Gastroesophageal sphincter (tissue), 4 donors: ENCODE measurements around the gene KLHL29. TPM values are rescaled to one million over a fixed set of nuclear protein-coding genes. Genes with fewer than 3 reads are reported as not detected.
A peak's percentile ranks its signal among the peaks of the same experiment; 100 is the strongest.

ENCODE experiments used
- ATAC-seq: fragments of 150-250 bp; one replicate; pipeline ENCODE4 v1.9.1; 2016; ENCODE audit warnings: mild to moderate bottlenecking, moderate library complexity
- H3K27ac ChIP-seq, 4 donors: fragments of 200-600 bp; sonication (generic) in 3 of 4; 1 replicate in 3 of 4; 2 replicates in 1 of 4; pipeline ENCODE4 v1.5.1; 2016 to 2019
- H3K27me3 ChIP-seq: fragments of 200-600 bp; sonication (generic); one replicate; pipeline ENCODE4 v1.5.1; 2019
- H3K36me3 ChIP-seq, 2 donors: fragments of 200-600 bp; sonication (generic); one replicate each; pipeline ENCODE4 v1.5.1; 2019; ENCODE audit warnings: control low read depth in 1 of 2
- H3K4me1 ChIP-seq, 3 donors: fragments of 200-600 bp; sonication (generic); 1 replicate in 2 of 3; 2 replicates in 1 of 3; pipeline ENCODE4 v1.5.1; 2016 to 2019; ENCODE audit warnings: control low read depth in 2 of 3
- H3K4me3 ChIP-seq, 2 donors: fragments of 200-600 bp; sonication (generic); one replicate each; pipeline ENCODE4 v1.5.1; 2019; ENCODE audit warnings: mild to moderate bottlenecking in 1 of 2, moderate library complexity in 1 of 2
- H3K9me3 ChIP-seq, 3 donors: fragments of 200-600 bp; sonication (generic); one replicate each; pipeline ENCODE4 v1.5.1; 2017 to 2019; ENCODE audit warnings: control low read depth in 2 of 3
- EP300 ChIP-seq: sonication (generic); formaldehyde crosslinking; IDR thresholded peaks from one replicate; pipeline ENCODE4 v1.6.1; 2017; ENCODE audit warnings: antibody characterized with exemption, mild to moderate bottlenecking
- POLR2A ChIP-seq, 2 donors: fragments of 450-650 bp; IDR thresholded peaks; one replicate each; pipeline ENCODE4 v1.6.1; 2017; ENCODE audit warnings: antibody characterized with exemption in 2 of 2, mild to moderate bottlenecking in 2 of 2, moderate library complexity in 1 of 2
- POLR2AphosphoS5 ChIP-seq: sonication (generic); formaldehyde crosslinking; IDR thresholded peaks from one replicate; pipeline ENCODE4 v1.6.1; 2017; ENCODE audit warnings: antibody characterized with exemption
- WGBS, 2 donors: methylation state at CpG; one replicate each; pipeline ENCODE4 v1.1.5; 2018; ENCODE audit warnings: low coverage in 1 of 2; 5-methylcytosine and 5-hydroxymethylcytosine counted together
- total RNA-seq, 4 donors: library from RNA; depleted of rRNA; stranded (reverse); fragments of >200 nt; gene quantifications; one replicate each; pipeline ENCODE4 v1.1.0, GENCODE V29; 2016
- TF ChIP-seq, protein P1 (sequence below), 4 experiments: fragments of 200-600 bp in 2 of 4; fragments of 450-650 bp in 2 of 4; sonication (generic) in 1 of 4; IDR thresholded peaks; one replicate each; pipeline ENCODE4 v1.5.1; 2017 to 2019; ENCODE audit warnings: antibody characterized with exemption in 4 of 4, mild to moderate bottlenecking in 2 of 4, moderate library complexity in 2 of 4

Gene KLHL29
- total RNA-seq, 4 donors from 2014 or later = 15.2 to 31.5 (median 24.2) TPM

GRCh38 chr2:23359631-23360567 lies 25.1 kb upstream of the KLHL29 start:
- Histone ChIP-seq H3K36me3 (no peaks in the 10 kb centered on the region), H3K27me3 (peaks cover 3% of the 10 kb centered on the region), H3K9me3 (no peaks in the 10 kb centered on the region), H3K4me1 (no peaks in the 10 kb centered on the region), H3K4me3 (no peak overlapping the region), H3K27ac (no peak overlapping the region)
- 86 to 93% methylated on average over 14 to 15 of the region's 19 CpGs for WGBS, 2 donors
- TF ChIP-seq POLR2AphosphoS5 = no peak
- TF ChIP-seq, protein P1, sequence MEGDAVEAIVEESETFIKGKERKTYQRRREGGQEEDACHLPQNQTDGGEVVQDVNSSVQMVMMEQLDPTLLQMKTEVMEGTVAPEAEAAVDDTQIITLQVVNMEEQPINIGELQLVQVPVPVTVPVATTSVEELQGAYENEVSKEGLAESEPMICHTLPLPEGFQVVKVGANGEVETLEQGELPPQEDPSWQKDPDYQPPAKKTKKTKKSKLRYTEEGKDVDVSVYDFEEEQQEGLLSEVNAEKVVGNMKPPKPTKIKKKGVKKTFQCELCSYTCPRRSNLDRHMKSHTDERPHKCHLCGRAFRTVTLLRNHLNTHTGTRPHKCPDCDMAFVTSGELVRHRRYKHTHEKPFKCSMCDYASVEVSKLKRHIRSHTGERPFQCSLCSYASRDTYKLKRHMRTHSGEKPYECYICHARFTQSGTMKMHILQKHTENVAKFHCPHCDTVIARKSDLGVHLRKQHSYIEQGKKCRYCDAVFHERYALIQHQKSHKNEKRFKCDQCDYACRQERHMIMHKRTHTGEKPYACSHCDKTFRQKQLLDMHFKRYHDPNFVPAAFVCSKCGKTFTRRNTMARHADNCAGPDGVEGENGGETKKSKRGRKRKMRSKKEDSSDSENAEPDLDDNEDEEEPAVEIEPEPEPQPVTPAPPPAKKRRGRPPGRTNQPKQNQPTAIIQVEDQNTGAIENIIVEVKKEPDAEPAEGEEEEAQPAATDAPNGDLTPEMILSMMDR (IDR thresholded peaks at IDR 0.05) = no peak
- TF ChIP-seq EP300 = no peak
- ATAC-seq = no peak

DNA sequence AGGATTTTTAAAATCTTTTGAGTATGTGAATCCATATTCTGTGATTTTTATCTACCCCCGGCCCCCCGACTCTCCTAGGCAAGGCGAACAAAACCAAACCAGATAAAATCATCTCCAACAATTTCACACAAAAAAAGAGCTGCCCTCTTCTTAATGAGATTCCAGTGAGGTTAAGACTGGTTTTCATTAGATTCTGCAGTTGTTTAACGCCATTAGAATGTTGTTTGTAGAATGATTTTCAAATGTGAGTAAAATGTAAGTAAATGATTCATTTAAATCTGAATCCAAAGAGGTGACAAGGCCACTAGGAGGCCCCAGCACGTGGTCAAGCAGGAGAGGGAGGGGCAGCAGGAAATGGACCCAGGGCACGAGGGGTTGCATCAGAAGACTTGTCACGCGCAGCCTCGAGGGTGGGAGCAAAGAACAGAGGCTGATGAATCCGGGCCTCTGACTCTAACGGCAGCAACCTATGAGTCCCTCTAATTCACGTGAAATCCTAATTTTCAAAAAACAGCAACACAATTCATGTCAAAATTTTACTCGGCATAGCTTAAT lies 24.3 kb upstream of the KLHL29 start:
- Histone ChIP-seq H3K9me3 (no peaks in the 10 kb centered on the region), H3K4me3 (no peak overlapping the region), H3K36me3 (no peaks in the 10 kb centered on the region), H3K27me3 (no peaks in the 10 kb centered on the region), H3K4me1 (no peaks in the 10 kb centered on the region), H3K27ac (no peak overlapping the region)
- no peak for ATAC-seq
- 76 to 84% methylated on average over 11 to 13 of the region's 13 CpGs for WGBS, 2 donors
- TF ChIP-seq POLR2A (IDR thresholded peaks at IDR 0.05) (no peak), POLR2AphosphoS5 (no peak), EP300 (no peak)
- TF ChIP-seq, protein P1 (IDR thresholded peaks at IDR 0.05) = no peak

- Histone ChIP-seq H3K27ac (no peak overlapping the region), H3K36me3 (no peaks in the 10 kb centered on the region), H3K4me1 (no peaks in the 10 kb centered on the region), H3K4me3 (no peak overlapping the region), H3K9me3 (no peaks in the 10 kb centered on the region), H3K27me3 (no peaks in the 10 kb centered on the region)
- no peak for ATAC-seq
- TF ChIP-seq EP300 (no peak), POLR2A (IDR thresholded peaks at IDR 0.05) (no peak), POLR2AphosphoS5 (no peak)
- TF ChIP-seq, protein P1 (IDR thresholded peaks at IDR 0.05) = no peak
- 76% methylated on average over 2 of the region's 3 CpGs for WGBS, 2 donors
Observed at GRCh38 chr2:23361152-23361551, 23.8 kb upstream of the KLHL29 start.

DNA sequence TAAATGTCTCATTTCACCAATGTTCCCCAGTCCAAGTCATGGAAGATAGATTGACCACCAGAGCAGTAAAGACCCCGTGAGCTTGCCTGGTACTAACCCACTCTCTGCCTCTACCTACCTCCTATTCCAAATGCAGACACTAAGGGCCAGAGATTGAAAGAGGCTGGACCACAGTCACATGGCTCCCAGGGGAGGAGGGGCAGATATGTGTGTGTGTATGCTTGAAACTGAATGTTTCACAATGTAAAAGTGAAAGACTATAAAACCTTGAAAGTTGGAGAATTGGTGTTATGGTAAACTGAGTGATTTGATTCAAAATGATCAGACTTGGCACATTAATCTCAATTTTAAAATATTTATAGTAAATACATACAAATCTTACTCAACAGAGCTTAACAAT lies 21.7 kb upstream of the KLHL29 start:
- TF ChIP-seq EP300 = no peak
- ATAC-seq = no peak
- H3K36me3 ChIP-seq = no peaks in the 10 kb centered on the region
- H3K27ac ChIP-seq = no peak overlapping the region
- no peaks in the 10 kb centered on the region for H3K4me1 ChIP-seq
- H3K9me3 ChIP-seq = no peaks in the 10 kb centered on the region
- 83 to 100% methylated on average over 1 of the region's 1 CpG for whole genome bisulfite sequencing, 2 donors
- no peaks in the 10 kb centered on the region for H3K27me3 ChIP-seq
- no peak overlapping the region for H3K4me3 ChIP-seq

DNA sequence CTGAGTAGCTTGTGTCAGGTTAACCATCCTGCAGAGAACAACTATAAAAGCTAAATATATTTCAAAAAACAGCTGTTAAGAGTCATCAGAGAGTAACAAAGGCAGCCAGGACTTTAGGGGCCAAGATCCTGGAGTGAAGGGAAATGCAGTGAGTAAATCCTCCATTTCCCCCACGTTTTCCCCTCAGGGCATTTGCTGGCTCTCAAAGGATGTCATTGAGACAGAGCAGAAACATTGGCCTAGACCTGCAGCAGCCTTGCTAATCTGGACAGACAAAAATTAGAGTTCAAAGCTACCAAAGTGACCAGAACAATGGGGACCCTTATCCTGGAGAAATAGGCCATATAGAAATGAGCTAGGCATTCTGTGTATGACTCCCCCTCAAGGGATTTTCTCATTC lies 21.1 kb upstream of the KLHL29 start:
- 40 to 55% methylated on average over 1 of the region's 1 CpG for WGBS, 2 donors
- no peak for TF ChIP-seq POLR2A (IDR thresholded peaks at IDR 0.05)
- no peak overlapping the region for H3K27ac ChIP-seq
- no peak overlapping the region for H3K4me3 ChIP-seq
- no peaks in the 10 kb centered on the region for H3K27me3 ChIP-seq
- no peak for ATAC-seq
- no peaks in the 10 kb centered on the region for H3K9me3 ChIP-seq
- no peaks in the 10 kb centered on the region for H3K36me3 ChIP-seq
- no peaks in the 10 kb centered on the region for H3K4me1 ChIP-seq

DNA sequence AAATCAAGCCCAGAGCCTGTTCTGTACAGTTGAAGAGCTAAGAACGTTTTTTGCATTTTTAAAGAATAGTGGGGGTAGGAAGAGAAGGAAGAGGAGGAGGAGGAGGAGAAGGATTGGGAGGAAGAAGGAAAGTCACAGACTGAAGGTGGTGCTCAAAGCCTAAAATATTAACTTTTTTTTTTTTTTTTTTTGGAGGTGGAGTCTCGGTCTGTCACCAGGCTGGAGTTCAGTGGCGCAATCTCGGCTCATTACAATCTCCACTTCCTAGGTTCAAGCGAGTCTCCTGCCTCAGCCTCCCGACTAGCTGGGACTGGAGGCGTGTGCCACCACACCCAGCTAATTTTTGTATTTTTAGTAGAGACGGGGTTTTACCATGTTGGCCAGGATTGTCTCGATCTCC lies 18.3 kb upstream of the KLHL29 start:
- ATAC-seq = peak; percentile 13
- TF ChIP-seq, protein P1 (IDR thresholded peaks at IDR 0.05) = peak in 1 of 4 experiments; percentile 32
- TF ChIP-seq POLR2A (IDR thresholded peaks at IDR 0.05) = no peak
- TF ChIP-seq EP300 = no peak
- TF ChIP-seq POLR2AphosphoS5 = no peak
- 40 to 62% methylated on average over 6 to 8 of the region's 9 CpGs for WGBS, 2 donors

More for the DNA sequence above, 18.3 kb upstream of the KLHL29 start:
- H3K4me3 ChIP-seq = no peak overlapping the region
- no peaks in the 10 kb centered on the region for H3K9me3 ChIP-seq
- no peaks in the 10 kb centered on the region for H3K36me3 ChIP-seq
- H3K4me1 ChIP-seq = no peaks in the 10 kb centered on the region
- H3K27ac ChIP-seq = no peak overlapping the region
- no peaks in the 10 kb centered on the region for H3K27me3 ChIP-seq
